A549 treated with CpdA at 1 μM for 4 hours (cell line): ENCODE measurements around the gene ZDHHC18. TPM values are rescaled to one million over a fixed set of nuclear protein-coding genes. Genes with fewer than 3 reads are reported as not detected.

Experiments used
- total RNA-seq: library from RNA; stranded (reverse); fragments of 200-300 nt; extraction: Qiagen RNA extraction; gene quantifications from 5 replicates; pipeline ENCODE4 v1.2.3, GENCODE V29; 2022; ENCODE audit warnings: low read depth

Gene ZDHHC18, protein sequence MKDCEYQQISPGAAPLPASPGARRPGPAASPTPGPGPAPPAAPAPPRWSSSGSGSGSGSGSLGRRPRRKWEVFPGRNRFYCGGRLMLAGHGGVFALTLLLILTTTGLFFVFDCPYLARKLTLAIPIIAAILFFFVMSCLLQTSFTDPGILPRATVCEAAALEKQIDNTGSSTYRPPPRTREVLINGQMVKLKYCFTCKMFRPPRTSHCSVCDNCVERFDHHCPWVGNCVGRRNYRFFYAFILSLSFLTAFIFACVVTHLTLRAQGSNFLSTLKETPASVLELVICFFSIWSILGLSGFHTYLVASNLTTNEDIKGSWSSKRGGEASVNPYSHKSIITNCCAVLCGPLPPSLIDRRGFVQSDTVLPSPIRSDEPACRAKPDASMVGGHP
- total RNA-seq: 33.6 to 40.1 TPM (median 39.1 TPM) in 5 replicates

DNA sequence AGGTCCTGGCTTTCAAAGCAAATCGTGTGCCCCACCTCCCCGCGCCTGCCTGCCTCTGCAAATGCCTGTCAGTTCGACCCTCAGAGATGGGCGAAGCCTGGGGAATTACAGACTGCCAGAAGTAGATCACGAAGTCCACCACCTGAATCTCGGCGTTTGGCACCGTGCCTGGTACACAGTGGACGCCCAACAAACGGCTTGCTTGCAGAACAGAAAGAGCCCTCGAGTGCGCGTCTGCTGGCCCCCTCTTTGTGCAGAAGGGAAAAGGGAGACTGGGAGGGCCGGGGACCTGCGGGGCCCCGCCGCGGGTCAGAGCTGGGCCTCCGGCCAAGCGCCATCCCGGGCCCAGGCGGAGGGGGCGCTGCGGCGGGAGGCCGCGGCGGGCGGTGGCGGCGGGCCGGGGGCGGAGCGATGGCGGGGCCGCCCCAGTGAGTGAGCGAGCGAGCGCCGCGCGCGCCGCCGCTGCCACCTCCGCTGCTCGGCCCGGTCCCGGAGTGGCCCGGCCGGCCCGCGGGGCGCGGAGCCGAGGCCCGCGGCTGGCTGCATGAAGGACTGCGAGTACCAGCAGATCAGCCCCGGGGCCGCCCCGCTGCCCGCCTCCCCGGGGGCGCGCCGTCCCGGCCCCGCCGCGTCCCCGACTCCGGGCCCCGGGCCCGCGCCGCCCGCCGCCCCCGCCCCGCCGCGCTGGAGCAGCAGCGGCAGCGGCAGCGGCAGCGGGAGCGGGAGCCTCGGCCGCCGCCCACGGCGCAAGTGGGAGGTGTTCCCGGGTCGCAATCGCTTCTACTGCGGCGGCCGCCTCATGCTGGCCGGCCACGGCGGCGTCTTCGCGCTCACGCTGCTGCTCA is at the start of gene ZDHHC18:
TSS of gene ZDHHC18 (plus strand) at position 428 of the 845 bp plus-strand sequence. CDS start at position 545, 117 bp downstream.

DNA sequence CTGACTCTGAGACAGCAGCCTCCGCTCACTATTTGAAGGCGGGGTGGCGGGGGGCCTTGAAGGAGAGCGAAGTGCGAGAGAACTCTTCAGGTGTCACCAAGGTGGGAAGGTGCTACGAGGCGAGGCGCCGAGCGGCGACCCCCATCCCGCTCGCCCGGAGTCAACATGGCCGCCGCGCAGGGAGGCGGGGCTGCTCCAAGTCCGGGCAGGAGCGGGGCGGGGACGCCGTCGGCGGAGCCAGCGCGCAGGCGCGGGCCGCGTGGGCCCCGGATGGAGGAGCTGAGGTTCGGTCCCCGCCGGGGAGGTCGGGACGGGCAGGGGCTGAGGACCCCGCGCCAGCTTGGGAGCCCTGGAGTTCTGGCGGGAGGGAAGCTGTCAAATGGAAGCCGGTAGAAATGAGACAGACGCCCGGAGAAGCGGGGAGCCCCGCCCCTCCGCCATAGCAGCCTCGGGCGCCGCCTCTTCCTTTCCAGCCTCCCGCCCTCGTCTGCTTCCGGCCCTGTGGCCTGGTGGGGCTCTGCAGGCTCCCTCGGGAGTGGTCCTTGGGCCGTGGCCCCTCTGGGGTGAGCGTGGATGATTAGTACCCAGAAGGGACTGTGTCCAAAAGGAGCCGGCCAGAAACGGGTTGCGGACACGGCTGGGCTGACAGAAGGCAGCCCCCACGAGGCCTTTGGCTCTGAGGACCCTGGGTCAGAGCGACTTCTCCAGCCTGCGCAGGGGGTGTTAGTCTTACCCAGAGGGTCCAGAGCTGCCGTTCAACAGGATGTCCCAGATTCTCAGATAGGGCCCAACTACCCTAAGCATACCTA is 38.6 kb upstream of the ZDHHC18 start, which contains the start of gene PIGV:
TSS of gene PIGV (plus strand) at position 245 of the 809 bp plus-strand sequence. CDS start 2,866 bp downstream, outside the sequence.

DNA sequence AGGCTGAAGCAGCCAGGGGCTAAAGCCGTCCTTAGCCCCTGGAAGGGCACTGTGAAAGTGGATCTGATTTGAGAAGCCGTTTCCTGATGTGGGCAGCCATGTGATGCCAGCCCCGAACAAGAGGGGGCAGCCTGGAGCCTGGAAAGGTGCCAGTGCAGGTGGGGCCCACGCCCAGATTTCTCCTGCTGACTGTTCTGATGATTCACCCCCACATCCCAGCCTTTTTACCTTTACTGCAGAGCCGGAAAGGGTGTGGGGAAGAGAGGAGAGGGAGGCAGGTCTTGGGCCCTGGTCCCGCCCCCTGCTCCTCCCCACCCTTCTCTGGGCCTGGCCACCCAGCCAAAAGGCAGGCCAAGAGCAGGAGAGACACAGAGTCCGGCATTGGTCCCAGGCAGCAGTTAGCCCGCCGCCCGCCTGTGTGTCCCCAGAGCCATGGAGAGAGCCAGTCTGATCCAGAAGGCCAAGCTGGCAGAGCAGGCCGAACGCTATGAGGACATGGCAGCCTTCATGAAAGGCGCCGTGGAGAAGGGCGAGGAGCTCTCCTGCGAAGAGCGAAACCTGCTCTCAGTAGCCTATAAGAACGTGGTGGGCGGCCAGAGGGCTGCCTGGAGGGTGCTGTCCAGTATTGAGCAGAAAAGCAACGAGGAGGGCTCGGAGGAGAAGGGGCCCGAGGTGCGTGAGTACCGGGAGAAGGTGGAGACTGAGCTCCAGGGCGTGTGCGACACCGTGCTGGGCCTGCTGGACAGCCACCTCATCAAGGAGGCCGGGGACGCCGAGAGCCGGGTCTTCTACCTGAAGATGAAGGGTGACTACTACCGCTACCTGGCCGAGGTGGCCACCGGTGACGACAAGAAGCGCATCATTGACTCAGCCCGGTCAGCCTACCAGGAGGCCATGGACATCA is 36.5 kb downstream of the ZDHHC18 start, which contains the start of gene SFN:
TSS of gene SFN (plus strand) at position 369 of the 904 bp plus-strand sequence. CDS start at position 433, 64 bp downstream.

DNA sequence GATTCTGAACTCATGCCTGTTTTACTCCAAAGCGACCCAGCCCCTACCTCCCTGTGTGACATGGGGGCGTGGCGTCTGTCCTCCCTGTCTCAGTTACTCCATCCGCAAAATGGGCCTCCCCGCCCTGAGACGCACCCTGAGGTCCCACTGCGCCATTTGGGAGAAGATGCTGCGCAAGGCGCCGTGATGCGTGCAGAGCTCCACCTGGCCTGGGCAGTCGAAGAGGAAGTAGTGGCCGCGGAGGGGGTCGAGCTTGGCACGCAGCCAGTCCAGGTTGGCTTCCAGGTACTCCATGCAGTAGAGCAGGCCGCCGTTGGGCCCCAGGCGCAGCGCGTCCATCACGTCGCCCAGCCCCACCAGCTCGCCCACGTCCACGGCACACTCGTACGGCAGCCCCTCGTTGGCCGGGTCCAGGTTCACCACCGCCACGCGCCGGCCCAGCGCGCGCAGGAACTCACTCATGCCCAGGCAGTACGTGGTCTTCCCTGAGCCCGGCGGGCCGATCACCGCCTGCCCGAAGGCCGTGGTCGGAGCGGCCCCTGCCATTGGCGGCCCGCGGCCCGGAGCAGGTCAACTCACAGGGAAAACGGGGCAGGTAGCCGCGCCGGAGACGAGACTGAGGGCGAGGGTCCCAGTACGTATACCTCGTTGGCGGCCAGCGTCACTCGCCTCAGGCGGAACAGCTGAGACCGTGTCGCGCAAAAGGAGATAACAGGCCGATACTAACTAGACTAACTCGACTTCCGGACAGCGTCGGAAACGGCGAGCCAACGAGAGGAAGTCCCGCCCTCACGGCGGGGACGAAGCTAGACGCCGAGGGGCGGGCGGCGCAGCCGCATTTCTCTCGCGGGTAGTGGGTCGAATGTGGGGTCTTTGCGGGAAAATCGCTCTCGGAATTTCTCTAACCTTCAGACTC is 63.3 kb downstream of the ZDHHC18 start, which contains the start of gene GPN2:
TSS of gene GPN2 (minus strand) at position 733 of the 916 bp plus-strand sequence. CDS start at position 546, 187 bp downstream.

DNA sequence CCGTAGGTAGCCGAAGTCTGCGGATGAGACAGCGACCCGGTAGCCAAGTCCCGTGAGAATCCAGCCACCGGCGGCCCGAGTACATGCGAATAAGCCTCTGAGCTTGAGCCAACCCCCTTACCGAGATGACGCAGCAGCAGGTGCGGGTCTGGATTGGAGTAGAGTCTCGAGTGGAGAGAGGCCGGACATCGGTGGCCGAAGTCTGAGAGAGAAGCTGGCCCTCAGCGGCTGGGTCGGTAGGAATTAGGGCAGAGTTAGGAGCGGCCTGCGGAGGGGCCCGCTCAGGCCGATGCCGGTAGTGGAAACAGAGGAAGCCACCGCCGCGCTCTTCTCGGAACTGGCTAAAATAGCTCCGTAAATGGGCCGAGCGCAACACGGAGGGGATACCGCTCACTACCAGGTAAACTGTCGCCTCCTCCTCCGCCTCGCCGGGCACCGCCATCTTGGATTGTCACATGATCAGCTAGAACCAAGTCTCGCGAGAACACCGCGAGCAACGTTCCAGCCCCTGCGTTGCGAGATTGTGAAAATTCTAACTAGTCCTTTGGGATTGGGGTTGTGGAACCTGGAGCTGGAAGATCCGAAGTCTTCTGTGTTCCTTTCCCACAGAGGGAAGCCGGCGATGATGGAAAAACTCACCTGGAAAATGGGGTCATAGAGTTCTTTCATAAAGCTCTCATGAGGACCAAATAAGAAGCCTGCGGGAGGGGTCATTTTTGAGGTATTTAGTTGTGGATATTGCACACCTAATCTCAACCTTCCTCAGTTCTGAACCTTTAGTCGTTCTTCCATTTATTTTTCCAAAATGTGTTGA is 73.7 kb downstream of the ZDHHC18 start, which contains the start of gene GPATCH3:
TSS of gene GPATCH3 (minus strand) at position 467 of the 814 bp plus-strand sequence. CDS start at position 442, 25 bp downstream.

Other genes starting within 250 kb of the ZDHHC18 start
- gene ARID1A, start 130.7 kb upstream of the ZDHHC18 start, total RNA-seq: 29.7 to 33.9 TPM (median 32.5 TPM) in 5 replicates
- gene PIGV, start 38.7 kb upstream of the ZDHHC18 start, total RNA-seq: 5.3 to 6.9 TPM (median 6.3 TPM) in 5 replicates
- 397 to 545 TPM (median 475 TPM) in 5 replicates for gene SFN, start 36.5 kb downstream of the ZDHHC18 start, total RNA-seq
- 23.6 to 29.2 TPM (median 25.9 TPM) in 5 replicates for gene GPN2, start 63.6 kb downstream of the ZDHHC18 start, total RNA-seq
- gene GPATCH3, start 73.8 kb downstream of the ZDHHC18 start, total RNA-seq: 8.9 to 13.2 TPM (median 10.3 TPM) in 5 replicates
- gene NR0B2, start 87.3 kb downstream of the ZDHHC18 start, total RNA-seq: 0.14 TPM in 1 of 5 replicates, not detected in the others
- gene NUDC, start 95.1 kb downstream of the ZDHHC18 start, total RNA-seq: 125 to 152 TPM (median 135 TPM) in 5 replicates
- not detected in 5 replicates for gene KDF1, start 133.8 kb downstream of the ZDHHC18 start, total RNA-seq
- 124 to 207 TPM (median 187 TPM) in 5 replicates for gene TRNP1, start 167.0 kb downstream of the ZDHHC18 start, total RNA-seq
- gene TENT5B, start 186.2 kb downstream of the ZDHHC18 start, total RNA-seq: 0.41 to 0.88 TPM (median 0.72 TPM) in 5 replicates